Left lung (tissue), 10 donors: ENCODE results near the gene SMCR8. TPM values are rescaled to one million over a fixed set of nuclear protein-coding genes. Genes with fewer than 3 reads are reported as not detected.
"Not testable (repeated sequence)": the region's sequence is repeated elsewhere in the genome, so short reads cannot be mapped to it uniquely, and the experiment has no call there.

ENCODE experiments used
- ATAC-seq: fragments of 200-7000 bp; cut with Tn5 transposase; one replicate; pipeline ENCODE4 v1.9.1; 2020; ENCODE audit warnings: moderate library complexity
- DNase-seq, 4 donors: peaks; one replicate each; pipeline ENCODE4 v3.0.0-alpha.2; 2013 to 2020
- H3K27ac ChIP-seq, 2 donors: fragments of 200-600 bp; sonication (generic) in 1 of 2; one replicate each; pipeline versions ENCODE4 v1.5.0 to v1.8.0; 2020 to 2021
- H3K27me3 ChIP-seq, 2 donors: fragments of 200-600 bp; sonication (generic) in 1 of 2; one replicate each; pipeline versions ENCODE4 v1.5.0 to v1.8.0; 2020 to 2021
- H3K36me3 ChIP-seq, 2 donors: fragments of 200-600 bp; sonication (generic) in 1 of 2; one replicate each; pipeline versions ENCODE4 v1.5.0 to v1.8.0; 2020 to 2021
- H3K4me1 ChIP-seq, 2 donors: fragments of 200-600 bp; one replicate each; pipeline ENCODE4 v1.8.0; 2021
- H3K4me3 ChIP-seq, 2 donors: fragments of 200-600 bp; sonication (generic) in 1 of 2; one replicate each; pipeline versions ENCODE4 v1.5.0 to v1.8.0; 2020 to 2021; ENCODE audit warnings: mild to moderate bottlenecking in 1 of 2
- H3K9me3 ChIP-seq, 2 donors: fragments of 200-600 bp; sonication (generic) in 1 of 2; one replicate each; pipeline versions ENCODE4 v1.5.0 to v1.8.0; 2020 to 2021
- CTCF ChIP-seq, 2 donors: fragments of 200-600 bp; sonication (generic) in 1 of 2; IDR thresholded peaks; one replicate each; pipeline versions ENCODE4 v1.5.0 to v1.8.0; 2021; ENCODE audit warnings: antibody characterized with exemption in 2 of 2
- intact Hi-C, 2 donors: fragments of 100-400 bp; cut with DNase I; formaldehyde crosslinking; loops; one replicate each; pipeline versions ENCODE4 v1.11.2 to v1.14.2; 2022
- polyA plus RNA-seq, 6 donors: library from polyadenylated mRNA; unstranded; fragments of 120-200 nt; gene quantifications; one replicate each; pipeline ENCODE4 v1.2.1, GENCODE V29; 2013; ENCODE audit not compliant: insufficient read length in 6 of 6
- total RNA-seq, 2 donors: library from RNA; stranded (reverse); fragmentation: NEBNext Ultra II Directional; extraction: Animal tissue kit (Norgen Biotek cat#: 25700); gene quantifications; one replicate each; pipeline ENCODE4 v1.2.1, GENCODE V29; 2021
- donor health status: DM: no; HTN: yes; CAD: no.
- donor health status: DM: no; HTN: no; CAD: no.

Gene SMCR8
- total and polyA plus RNA-seq, 8 donors: 12.0 to 23.4 (median 13.2) TPM

- Histone ChIP-seq H3K9me3 (no peaks in the 10 kb centered on the region), H3K27ac (no peak overlapping the region), H3K4me3 (no peak overlapping the region), H3K36me3 (peaks cover 3 to 100% of the 10 kb centered on the region in 2 donors), H3K4me1 (no peaks in the 10 kb centered on the region), H3K27me3 (no peaks in the 10 kb centered on the region)
- intact Hi-C loops: no loop called here
- DNase-seq (no peak), ATAC-seq (no peak)
- no peak for TF ChIP-seq CTCF (IDR thresholded peaks at IDR 0.05)
Measured at GRCh38 chr17:18281788-18282187, 33.3 kb upstream of the SMCR8 start.

- H3K9me3 ChIP-seq: no peaks in the 10 kb centered on the region
- no peak overlapping the region for H3K27ac ChIP-seq
- H3K4me3 ChIP-seq: no peak overlapping the region
- TF ChIP-seq CTCF (IDR thresholded peaks at IDR 0.05): no peak
- no peaks in the 10 kb centered on the region for H3K4me1 ChIP-seq
- no peaks in the 10 kb centered on the region for H3K27me3 ChIP-seq
- intact Hi-C loops: no loop called here
- ATAC-seq: no peak
- peaks cover 3 to 100% of the 10 kb centered on the region in 2 donors for H3K36me3 ChIP-seq
- no peak for DNase-seq
Measured at GRCh38 chr17:18285296-18285695, 29.8 kb upstream of the SMCR8 start.

- TF ChIP-seq CTCF (IDR thresholded peaks at IDR 0.05): no peak
- Histone ChIP-seq H3K27me3 (no peaks in the 10 kb centered on the region), H3K27ac (no peak overlapping the region), H3K36me3 (peaks cover 0 to 82% of the 10 kb centered on the region in 2 donors), H3K4me1 (peaks cover 0 to 9% of the 10 kb centered on the region in 2 donors), H3K9me3 (no peaks in the 10 kb centered on the region), H3K4me3 (no peak overlapping the region)
- DNase-seq: no peak
- intact Hi-C loops: no loop called here
- no peak for ATAC-seq
Measured at GRCh38 chr17:18291718-18292540, 23.2 kb upstream of the SMCR8 start.

GRCh38 chr17:18298061-18298460 is 17.0 kb upstream of the SMCR8 start:
- H3K27me3 ChIP-seq, DNase-seq, ATAC-seq, intact Hi-C loops, H3K4me3 ChIP-seq, H3K9me3 ChIP-seq, H3K27ac ChIP-seq: not testable (repeated sequence)
- Histone ChIP-seq H3K36me3 (peaks cover 0 to 63% of the 10 kb centered on the region in 2 donors), H3K4me1 (peaks cover 0 to 43% of the 10 kb centered on the region in 2 donors)

- Histone ChIP-seq H3K36me3 (peaks cover 0 to 71% of the 10 kb centered on the region in 2 donors), H3K4me1 (peaks cover 0 to 43% of the 10 kb centered on the region in 2 donors), H3K9me3 (no peaks in the 10 kb centered on the region), H3K27me3 (no peaks in the 10 kb centered on the region), H3K27ac (peak overlapping the region in 1 of 2 donors; percentile 77), H3K4me3 (no peak overlapping the region)
- intact Hi-C loops: no loop called here
- no peak for TF ChIP-seq CTCF (IDR thresholded peaks at IDR 0.05)
- ATAC-seq (peak; percentile 62), DNase-seq (no peak)
Measured at GRCh38 chr17:18300725-18301480, 14.2 kb upstream of the SMCR8 start.

GRCh38 chr17:18303206-18303605 is 11.9 kb upstream of the SMCR8 start:
- ATAC-seq, DNase-seq, H3K4me3 ChIP-seq, H3K27me3 ChIP-seq, H3K9me3 ChIP-seq, intact Hi-C loops, H3K27ac ChIP-seq: not testable (repeated sequence)
- H3K4me1 ChIP-seq: peaks cover 0 to 29% of the 10 kb centered on the region in 2 donors
- H3K36me3 ChIP-seq: peaks cover 0 to 94% of the 10 kb centered on the region in 2 donors
